Measurements from ENCODE around the gene BRMS1L. TPM values are rescaled to one million over a fixed set of nuclear protein-coding genes. Genes with fewer than 3 reads are reported as not detected.

Gene BRMS1L
- total RNA-seq, 1 donor from 2014 or later, result 20.9 TPM

DNA sequence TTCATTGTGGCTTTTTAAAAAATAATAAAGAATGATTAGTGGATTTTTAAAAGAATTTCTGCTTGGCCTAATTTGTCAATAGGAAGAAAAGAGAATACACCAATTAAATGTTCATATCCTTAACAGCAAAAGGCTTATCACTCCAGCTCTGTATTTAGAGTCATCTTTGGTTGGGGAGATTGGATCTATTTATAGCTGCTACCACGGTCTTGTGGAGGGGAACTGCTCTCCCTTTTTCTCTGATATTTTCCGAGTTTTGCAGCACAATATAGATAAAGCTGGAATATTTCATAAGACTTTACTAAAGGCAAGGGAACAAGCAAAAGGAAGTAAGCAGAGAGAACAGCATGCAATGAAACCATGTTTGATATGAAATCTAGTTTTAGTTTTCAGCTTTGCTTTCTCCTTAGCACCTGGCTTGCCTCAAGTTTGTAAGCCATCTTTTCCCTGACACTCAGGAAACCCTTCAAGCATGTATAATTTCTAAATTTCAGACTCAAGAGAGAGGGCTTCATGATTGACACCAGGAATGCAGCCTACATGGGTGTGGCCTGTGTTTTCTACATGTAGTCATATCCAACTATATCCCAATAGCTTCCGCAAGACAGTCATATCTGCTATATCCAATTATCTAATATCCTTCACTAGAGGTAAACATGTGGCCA is 35.2 kb downstream of the BRMS1L start:
- Histone ChIP-seq H3K4me1 (ENCODE audit: control insufficient read depth in 3 of 3, insufficient read depth in 3 of 3, low read length in 3 of 3) (peaks cover 0 to under 1% (median 0%) of the 10 kb centered on the region in 3 donors), H3K9me3 (ENCODE audit: control insufficient read depth in 3 of 3, low read length in 3 of 3) (no peaks in the 10 kb centered on the region), H3K27ac (ENCODE audit: low read depth, low read length) (no peak overlapping the region), H3K27me3 (ENCODE audit: control insufficient read depth in 3 of 3, insufficient read depth in 3 of 3, low read length in 3 of 3) (no peaks in the 10 kb centered on the region), H3K9ac (ENCODE audit: low read depth in 1 of 3, low read length in 3 of 3) (no peak overlapping the region), H3K36me3 (ENCODE audit: control insufficient read depth in 3 of 3, insufficient read depth in 3 of 3, low read length in 3 of 3) (peaks cover 7 to 23% (median 12%) of the 10 kb centered on the region in 3 donors), H3K4me3 (ENCODE audit: low read length in 3 of 3) (no peak overlapping the region)

DNA sequence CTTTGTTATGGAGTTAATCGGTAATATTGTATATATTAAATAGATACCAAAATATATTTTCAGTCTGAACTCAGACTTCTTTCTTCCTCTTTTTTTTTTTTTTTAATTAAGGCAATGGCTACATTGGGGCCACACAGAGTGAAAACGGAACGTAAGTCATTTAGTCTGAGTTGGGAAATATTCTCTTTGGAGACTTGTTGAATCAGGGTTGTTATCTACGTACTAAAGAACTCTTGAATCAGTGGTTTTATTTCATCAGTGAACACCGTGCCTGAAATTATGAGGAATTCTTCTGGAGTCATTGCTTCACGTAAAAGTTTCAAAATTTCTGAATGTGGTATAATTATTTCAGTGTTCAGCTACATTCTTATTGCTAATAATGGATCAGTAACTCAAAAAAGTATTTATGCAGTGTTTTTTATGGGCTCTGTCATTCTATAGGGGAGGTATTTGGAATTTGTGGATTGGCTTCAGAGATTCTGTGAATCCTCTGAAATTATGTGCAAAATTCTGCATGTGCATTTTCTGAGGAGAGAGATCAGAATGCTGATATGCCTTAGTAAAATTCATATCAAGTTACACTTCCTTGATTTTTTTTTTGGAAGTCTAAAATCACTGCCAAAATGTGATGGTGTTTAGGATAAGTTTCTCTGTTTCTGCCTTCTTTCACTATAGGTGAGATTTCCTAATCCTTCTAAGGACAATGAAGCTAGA is 39.6 kb downstream of the BRMS1L start:
- H3K27ac ChIP-seq (ENCODE audit: low read depth, low read length), result no peak overlapping the region
- no peaks in the 10 kb centered on the region for H3K4me1 ChIP-seq (ENCODE audit: control insufficient read depth in 3 of 3, insufficient read depth in 3 of 3, low read length in 3 of 3)
- H3K27me3 ChIP-seq (ENCODE audit: control insufficient read depth in 3 of 3, insufficient read depth in 3 of 3, low read length in 3 of 3), result no peaks in the 10 kb centered on the region
- H3K4me3 ChIP-seq (ENCODE audit: low read length in 3 of 3), result no peak overlapping the region
- H3K9me3 ChIP-seq (ENCODE audit: control insufficient read depth in 3 of 3, low read length in 3 of 3), result no peaks in the 10 kb centered on the region
- H3K9ac ChIP-seq (ENCODE audit: low read depth in 1 of 3, low read length in 3 of 3), result no peak overlapping the region
- H3K36me3 ChIP-seq (ENCODE audit: control insufficient read depth in 3 of 3, insufficient read depth in 3 of 3, low read length in 3 of 3), result peaks cover 7 to 28% (median 12%) of the 10 kb centered on the region in 3 donors

DNA sequence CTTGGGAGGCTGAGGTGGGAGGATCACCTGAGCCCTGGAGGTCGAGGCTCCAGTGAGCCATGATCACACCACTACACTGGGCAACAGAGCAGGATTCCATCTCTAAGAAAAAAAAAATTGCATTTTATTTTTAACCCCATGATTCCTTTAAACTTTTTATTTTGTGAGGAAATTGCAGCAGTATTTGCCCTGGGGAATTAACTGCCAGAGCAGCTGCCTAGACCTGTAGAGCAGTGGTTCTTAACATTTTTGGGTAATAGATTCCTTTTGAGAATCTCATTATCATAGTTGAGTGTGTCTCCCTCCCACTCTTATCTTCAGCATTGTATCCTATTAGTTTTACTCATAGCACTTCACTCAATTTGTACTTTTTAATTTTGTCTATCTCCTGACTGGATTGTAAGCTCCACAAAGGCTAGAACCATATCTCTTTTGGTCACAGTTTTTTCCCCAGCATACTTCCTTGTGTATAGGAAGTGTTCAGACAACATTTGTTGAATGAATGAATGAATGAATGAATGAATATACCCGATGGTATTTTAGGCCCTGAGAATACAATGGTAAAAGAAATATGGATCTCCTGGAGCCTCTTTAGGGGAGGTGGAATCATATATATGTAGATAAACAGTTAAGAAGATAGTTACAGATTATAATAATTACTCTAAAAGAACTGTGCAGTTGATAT is 40.6 kb downstream of the BRMS1L start:
- Histone ChIP-seq H3K27me3 (ENCODE audit: control insufficient read depth in 3 of 3, insufficient read depth in 3 of 3, low read length in 3 of 3) (no peaks in the 10 kb centered on the region), H3K9ac (ENCODE audit: low read depth in 1 of 3, low read length in 3 of 3) (no peak overlapping the region), H3K27ac (ENCODE audit: low read depth, low read length) (no peak overlapping the region), H3K4me3 (ENCODE audit: low read length in 3 of 3) (no peak overlapping the region), H3K36me3 (ENCODE audit: control insufficient read depth in 3 of 3, insufficient read depth in 3 of 3, low read length in 3 of 3) (peaks cover 7 to 28% (median 12%) of the 10 kb centered on the region in 3 donors), H3K4me1 (ENCODE audit: control insufficient read depth in 3 of 3, insufficient read depth in 3 of 3, low read length in 3 of 3) (no peaks in the 10 kb centered on the region), H3K9me3 (ENCODE audit: control insufficient read depth in 3 of 3, low read length in 3 of 3) (no peaks in the 10 kb centered on the region)

DNA sequence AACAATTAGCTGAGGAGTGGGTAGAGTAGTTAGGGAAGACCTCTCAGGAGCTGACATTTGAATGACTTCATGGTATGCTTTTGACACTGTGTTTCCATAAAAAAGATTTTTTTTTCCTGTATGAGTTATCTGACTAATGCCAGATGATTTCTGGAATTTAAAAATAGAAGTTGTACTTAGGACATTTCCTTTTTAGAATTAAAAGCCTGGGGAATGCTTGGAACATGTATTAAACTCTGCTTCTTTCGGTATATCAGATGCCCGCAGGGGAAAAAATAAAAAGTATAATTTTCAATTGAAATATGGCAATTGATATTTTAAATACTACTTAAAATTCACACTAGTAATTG is 41.1 kb downstream of the BRMS1L start:
- Histone ChIP-seq H3K27ac (ENCODE audit: low read depth, low read length) (no peak overlapping the region), H3K4me3 (ENCODE audit: low read length in 3 of 3) (no peak overlapping the region), H3K9ac (ENCODE audit: low read depth in 1 of 3, low read length in 3 of 3) (no peak overlapping the region), H3K4me1 (ENCODE audit: control insufficient read depth in 3 of 3, insufficient read depth in 3 of 3, low read length in 3 of 3) (no peaks in the 10 kb centered on the region), H3K27me3 (ENCODE audit: control insufficient read depth in 3 of 3, insufficient read depth in 3 of 3, low read length in 3 of 3) (no peaks in the 10 kb centered on the region), H3K36me3 (ENCODE audit: control insufficient read depth in 3 of 3, insufficient read depth in 3 of 3, low read length in 3 of 3) (peaks cover 7 to 28% (median 12%) of the 10 kb centered on the region in 3 donors), H3K9me3 (ENCODE audit: control insufficient read depth in 3 of 3, low read length in 3 of 3) (no peaks in the 10 kb centered on the region)

DNA sequence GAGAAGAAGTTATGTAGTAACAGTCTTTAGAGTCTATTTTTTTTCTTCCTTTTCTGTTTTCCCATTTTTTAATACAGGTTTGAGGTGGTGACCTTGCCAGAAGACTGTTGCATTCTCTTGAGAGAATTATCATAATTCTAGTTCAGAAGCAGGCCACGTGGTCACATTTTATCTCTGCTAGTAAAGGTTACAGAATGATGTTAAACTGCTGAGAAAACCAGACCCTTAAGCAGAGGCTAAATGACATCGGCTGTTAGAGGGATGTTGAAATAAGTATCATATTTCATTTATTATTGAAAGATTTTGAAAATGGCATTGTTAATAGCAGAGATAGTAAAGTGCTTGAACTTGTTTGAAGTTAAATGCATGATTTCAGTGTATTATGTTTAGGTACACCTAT is 49.2 kb downstream of the BRMS1L start:
- Histone ChIP-seq H3K9ac (ENCODE audit: low read depth in 1 of 3, low read length in 3 of 3) (no peak overlapping the region), H3K4me1 (ENCODE audit: control insufficient read depth in 3 of 3, insufficient read depth in 3 of 3, low read length in 3 of 3) (peaks cover 0 to 5% (median 4%) of the 10 kb centered on the region in 3 donors), H3K27me3 (ENCODE audit: control insufficient read depth in 3 of 3, insufficient read depth in 3 of 3, low read length in 3 of 3) (no peaks in the 10 kb centered on the region), H3K27ac (ENCODE audit: low read depth, low read length) (no peak overlapping the region), H3K36me3 (ENCODE audit: control insufficient read depth in 3 of 3, insufficient read depth in 3 of 3, low read length in 3 of 3) (no peaks in the 10 kb centered on the region), H3K4me3 (ENCODE audit: low read length in 3 of 3) (no peak overlapping the region), H3K9me3 (ENCODE audit: control insufficient read depth in 3 of 3, low read length in 3 of 3) (no peaks in the 10 kb centered on the region)

DNA sequence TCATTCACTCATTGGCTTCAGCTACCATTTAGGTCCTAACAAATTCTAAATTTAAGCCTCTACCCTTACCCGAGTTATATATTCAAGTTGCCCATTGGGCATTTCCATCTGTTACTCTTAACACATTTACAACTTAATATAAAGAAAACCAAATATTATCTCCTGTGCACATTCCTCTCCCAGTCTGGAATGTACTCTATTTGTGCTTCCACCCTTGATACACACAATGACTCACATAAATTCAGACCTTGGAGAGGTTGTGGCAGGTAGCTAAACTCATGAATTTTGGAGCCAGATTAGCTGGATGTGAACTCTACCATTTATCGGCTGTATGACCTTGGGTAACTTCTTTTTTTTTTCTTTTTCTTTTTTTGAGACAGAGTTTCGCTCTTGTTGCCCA is 51.1 kb downstream of the BRMS1L start:
- Histone ChIP-seq H3K9me3 (ENCODE audit: control insufficient read depth in 3 of 3, low read length in 3 of 3) (no peaks in the 10 kb centered on the region), H3K36me3 (ENCODE audit: control insufficient read depth in 3 of 3, insufficient read depth in 3 of 3, low read length in 3 of 3) (no peaks in the 10 kb centered on the region), H3K27me3 (ENCODE audit: control insufficient read depth in 3 of 3, insufficient read depth in 3 of 3, low read length in 3 of 3) (no peaks in the 10 kb centered on the region), H3K27ac (ENCODE audit: low read depth, low read length) (no peak overlapping the region), H3K4me3 (ENCODE audit: low read length in 3 of 3) (no peak overlapping the region), H3K4me1 (ENCODE audit: control insufficient read depth in 3 of 3, insufficient read depth in 3 of 3, low read length in 3 of 3) (peaks cover 0 to 5% (median 4%) of the 10 kb centered on the region in 3 donors), H3K9ac (ENCODE audit: low read depth in 1 of 3, low read length in 3 of 3) (no peak overlapping the region)

DNA sequence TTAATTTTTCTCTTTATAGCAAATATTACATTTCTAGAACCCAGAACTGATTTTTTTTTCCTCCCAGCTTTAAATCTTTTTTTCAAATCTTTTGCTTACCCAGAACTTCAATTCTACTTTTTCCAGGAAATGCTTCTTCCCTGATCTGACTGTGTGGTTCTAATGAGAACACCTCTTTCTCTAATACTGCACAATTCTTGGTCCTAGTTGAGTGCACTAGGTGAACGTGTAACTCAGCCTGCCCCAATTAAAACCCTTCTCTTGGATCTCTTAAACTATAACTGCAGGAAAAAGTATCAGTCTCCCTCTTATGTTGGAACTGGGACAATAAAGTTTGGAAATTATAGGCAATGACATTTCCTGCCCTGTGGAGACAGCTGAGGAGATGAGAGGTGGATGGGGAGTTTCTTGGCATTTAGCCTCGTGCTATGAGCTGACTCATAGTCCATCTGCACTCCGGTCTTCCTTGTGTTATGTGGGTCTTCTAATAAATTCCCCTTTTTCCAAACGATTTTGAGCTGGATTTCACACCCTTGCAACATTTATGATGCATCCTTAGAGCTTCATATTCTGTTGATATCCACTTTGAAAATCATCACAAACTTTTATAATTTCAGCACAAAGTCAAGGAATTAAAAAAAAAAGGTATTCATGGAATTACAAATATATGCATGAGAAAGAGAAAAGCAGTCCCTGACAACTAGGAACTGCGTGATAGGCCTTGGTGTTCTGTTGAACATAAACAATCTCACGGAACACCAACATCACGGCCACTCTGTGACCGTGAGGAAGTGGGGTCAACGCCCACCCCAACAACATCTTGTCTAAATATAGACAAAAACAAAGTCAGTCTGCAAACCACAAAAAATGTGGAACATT is 52.4 kb downstream of the BRMS1L start:
- H3K9me3 ChIP-seq (ENCODE audit: control insufficient read depth in 3 of 3, low read length in 3 of 3), result no peaks in the 10 kb centered on the region
- H3K4me1 ChIP-seq (ENCODE audit: control insufficient read depth in 3 of 3, insufficient read depth in 3 of 3, low read length in 3 of 3), result peaks cover 0 to 5% (median 4%) of the 10 kb centered on the region in 3 donors
- H3K9ac ChIP-seq (ENCODE audit: low read depth in 1 of 3, low read length in 3 of 3), result no peak overlapping the region
- H3K4me3 ChIP-seq (ENCODE audit: low read length in 3 of 3), result no peak overlapping the region
- H3K27me3 ChIP-seq (ENCODE audit: control insufficient read depth in 3 of 3, insufficient read depth in 3 of 3, low read length in 3 of 3), result no peaks in the 10 kb centered on the region
- H3K36me3 ChIP-seq (ENCODE audit: control insufficient read depth in 3 of 3, insufficient read depth in 3 of 3, low read length in 3 of 3), result no peaks in the 10 kb centered on the region
- no peak overlapping the region for H3K27ac ChIP-seq (ENCODE audit: low read depth, low read length)

GRCh38 chr14:35879151-35879648 is 53.1 kb downstream of the BRMS1L start:
- no peak overlapping the region for H3K9ac ChIP-seq (ENCODE audit: low read depth in 1 of 3, low read length in 3 of 3)
- no peak overlapping the region for H3K27ac ChIP-seq (ENCODE audit: low read depth, low read length)

GRCh38 chr14:35879654-35880249 is 53.6 kb downstream of the BRMS1L start:
- Histone ChIP-seq H3K9me3 (ENCODE audit: control insufficient read depth in 3 of 3, low read length in 3 of 3) (no peaks in the 10 kb centered on the region), H3K4me1 (ENCODE audit: control insufficient read depth in 3 of 3, insufficient read depth in 3 of 3, low read length in 3 of 3) (peaks cover 0 to 5% (median 4%) of the 10 kb centered on the region in 3 donors), H3K27ac (ENCODE audit: low read depth, low read length) (no peak overlapping the region), H3K4me3 (ENCODE audit: low read length in 3 of 3) (no peak overlapping the region), H3K36me3 (ENCODE audit: control insufficient read depth in 3 of 3, insufficient read depth in 3 of 3, low read length in 3 of 3) (no peaks in the 10 kb centered on the region), H3K9ac (ENCODE audit: low read depth in 1 of 3, low read length in 3 of 3) (no peak overlapping the region), H3K27me3 (ENCODE audit: control insufficient read depth in 3 of 3, insufficient read depth in 3 of 3, low read length in 3 of 3) (no peaks in the 10 kb centered on the region)

More at GRCh38 chr14:35879151-35879648, 53.1 kb downstream of the BRMS1L start:
- H3K4me1 ChIP-seq (ENCODE audit: control insufficient read depth in 3 of 3, insufficient read depth in 3 of 3, low read length in 3 of 3), result peaks cover 0 to 5% (median 4%) of the 10 kb centered on the region in 3 donors
- H3K9me3 ChIP-seq (ENCODE audit: control insufficient read depth in 3 of 3, low read length in 3 of 3), result no peaks in the 10 kb centered on the region
- no peak overlapping the region for H3K4me3 ChIP-seq (ENCODE audit: low read length in 3 of 3)
- no peaks in the 10 kb centered on the region for H3K27me3 ChIP-seq (ENCODE audit: control insufficient read depth in 3 of 3, insufficient read depth in 3 of 3, low read length in 3 of 3)
- no peaks in the 10 kb centered on the region for H3K36me3 ChIP-seq (ENCODE audit: control insufficient read depth in 3 of 3, insufficient read depth in 3 of 3, low read length in 3 of 3)

All from skeletal muscle tissue (tissue), 4 donors.